C4-2B (cell line): ENCODE measurements around the gene LYZL1.

Experiments
- CTCF ChIP-seq: fragments of 450-650 bp; conservative IDR thresholded peaks from 2 replicates; pipeline ENCODE4 v1.5.1; 2017; ENCODE audit warnings: mild to moderate bottlenecking
- ZFX ChIP-seq: fragments of 450-650 bp; IDR thresholded peaks from 2 replicates; pipeline ENCODE4 v1.6.1; 2017

GRCh38 chr10:29327746-29328102 is 38.9 kb downstream of the LYZL1 start:
- TF ChIP-seq CTCF (no peak), ZFX (no peak)
